Hepatocyte (in vitro differentiated cells): ENCODE measurements around the gene CSMD2. TPM values are rescaled to one million over a fixed set of nuclear protein-coding genes. Genes with fewer than 3 reads are reported as not detected.

ENCODE experiments used
- DNase-seq: peaks from one replicate; pipeline ENCODE4 v3.0.0-alpha.2; 2016; ENCODE audit warnings: low spot score
- H2AFZ ChIP-seq: fragments of 200-600 bp; sonication (generic); 2 replicates; pipeline ENCODE4 v1.6.0; 2016; ENCODE audit warnings: antibody characterized with exemption, mild to moderate bottlenecking
- H3K27ac ChIP-seq: fragments of 200-600 bp; sonication (generic); 2 replicates; pipeline ENCODE4 v1.5.1; 2016; ENCODE audit warnings: mild to moderate bottlenecking
- H3K27me3 ChIP-seq: fragments of 200-600 bp; sonication (generic); 2 replicates; pipeline ENCODE4 v1.6.1; 2016
- H3K36me3 ChIP-seq: fragments of 200-600 bp; sonication (generic); replicated peaks from 2 replicates; pipeline ENCODE4 v1.5.1; 2016; ENCODE audit warnings: low read depth; ENCODE audit not compliant: insufficient read depth
- H3K4me1 ChIP-seq: fragments of 200-600 bp; sonication (generic); 2 replicates; pipeline ENCODE4 v1.5.1; 2016; ENCODE audit warnings: mild to moderate bottlenecking, moderate library complexity; ENCODE audit not compliant: insufficient read depth
- H3K4me2 ChIP-seq: fragments of 200-600 bp; sonication (generic); 2 replicates; pipeline ENCODE4 v1.6.0; 2016
- H3K4me3 ChIP-seq: fragments of 200-600 bp; sonication (generic); 2 replicates; pipeline ENCODE4 v1.5.1; 2016; ENCODE audit warnings: mild to moderate bottlenecking
- H3K79me2 ChIP-seq: fragments of 200-600 bp; sonication (generic); 2 replicates; pipeline ENCODE4 v1.6.0; 2017; ENCODE audit warnings: mild to moderate bottlenecking
- H3K9me2 ChIP-seq: fragments of 200-600 bp; sonication (generic); replicated peaks from 2 replicates; pipeline ENCODE4 v1.6.0; 2017; ENCODE audit warnings: mild to moderate bottlenecking; ENCODE audit not compliant: insufficient read depth
- H3K9me3 ChIP-seq: fragments of 200-600 bp; sonication (generic); 2 replicates; pipeline ENCODE4 v1.5.1; 2016; ENCODE audit warnings: low read depth, mild to moderate bottlenecking
- H4K20me1 ChIP-seq: fragments of 200-600 bp; sonication (generic); 2 replicates; pipeline ENCODE4 v1.6.0; 2016; ENCODE audit warnings: mild to moderate bottlenecking; ENCODE audit not compliant: insufficient read depth, poor library complexity, severe bottlenecking
- CTCF ChIP-seq: fragments of 200-600 bp; sonication (generic); IDR thresholded peaks from 2 replicates; pipeline ENCODE4 v1.5.1; 2016; ENCODE audit warnings: antibody characterized with exemption, mild to moderate bottlenecking; ENCODE audit not compliant: poor library complexity
- EZH2 ChIP-seq: fragments of 200-600 bp; sonication (generic); IDR thresholded peaks from 2 replicates; pipeline ENCODE4 v1.6.1; 2016; ENCODE audit warnings: antibody characterized with exemption, mild to moderate bottlenecking, borderline replicate concordance
- EZH2phosphoT487 ChIP-seq: fragments of 200-600 bp; sonication (generic); IDR thresholded peaks from one replicate; pipeline ENCODE4 v1.6.1; 2018; ENCODE audit warnings: antibody characterized with exemption, mild to moderate bottlenecking, low read depth, moderate library complexity; ENCODE audit not compliant: unreplicated experiment, severe bottlenecking
- WGBS: methylation state at CpG from one replicate; pipeline ENCODE4 v1.1.6; 2016; ENCODE audit warnings: low lambda C conversion rate; ENCODE audit errors: missing lambda C conversion rate; 5-methylcytosine and 5-hydroxymethylcytosine counted together
- polyA plus RNA-seq: library from polyadenylated mRNA; unstranded; fragments of >200 nt; fragmentation: Nextera tagmentation; extraction: Ambion mirVana; gene quantifications from 2 replicates; pipeline ENCODE4 v1.2.1, GENCODE V29; 2016
- total RNA-seq: library from RNA; depleted of rRNA; stranded (reverse); fragments of >200 nt; gene quantifications from 2 replicates; pipeline ENCODE4 v1.2.3, GENCODE V29; 2014

CSMD2 gene
- total and polyA plus RNA-seq, 2 experiments from 2014 or later: 0.10 to 0.37 TPM

GRCh38 chr1:33687000-33687399 is 478.0 kb downstream of the CSMD2 start:
- no peaks in the 10 kb centered on the region for H3K4me1 ChIP-seq
- no peaks in the 10 kb centered on the region for H3K9me2 ChIP-seq
- H3K27me3 ChIP-seq: peaks cover 23% of the 10 kb centered on the region
- no peaks in the 10 kb centered on the region for H3K9me3 ChIP-seq
- no peak overlapping the region for H3K4me2 ChIP-seq
- H3K36me3 ChIP-seq: no peaks in the 10 kb centered on the region
- no peak overlapping the region for H3K4me3 ChIP-seq
- no peak for TF ChIP-seq EZH2
- TF ChIP-seq EZH2phosphoT487: no peak
- TF ChIP-seq CTCF: no peak
- no peak for DNase-seq
- WGBS: 88% methylated on average over 1 of the region's 1 CpG
- no peak overlapping the region for H3K27ac ChIP-seq
- no peaks in the 10 kb centered on the region for H3K79me2 ChIP-seq
- H2AFZ ChIP-seq: no peak overlapping the region
- no peaks in the 10 kb centered on the region for H4K20me1 ChIP-seq

GRCh38 chr1:33686551-33686950 is 478.5 kb downstream of the CSMD2 start:
- Histone ChIP-seq H3K79me2 (no peaks in the 10 kb centered on the region), H3K36me3 (no peaks in the 10 kb centered on the region), H2AFZ (no peak overlapping the region), H3K4me2 (no peak overlapping the region), H4K20me1 (no peaks in the 10 kb centered on the region), H3K27me3 (peaks cover 23% of the 10 kb centered on the region), H3K4me3 (no peak overlapping the region), H3K9me2 (no peaks in the 10 kb centered on the region), H3K27ac (no peak overlapping the region), H3K4me1 (no peaks in the 10 kb centered on the region), H3K9me3 (no peaks in the 10 kb centered on the region)
- TF ChIP-seq CTCF: no peak
- TF ChIP-seq EZH2phosphoT487: no peak
- TF ChIP-seq EZH2: no peak
- no peak for DNase-seq
- WGBS: 100% methylated on average over 1 of the region's 1 CpG

DNA sequence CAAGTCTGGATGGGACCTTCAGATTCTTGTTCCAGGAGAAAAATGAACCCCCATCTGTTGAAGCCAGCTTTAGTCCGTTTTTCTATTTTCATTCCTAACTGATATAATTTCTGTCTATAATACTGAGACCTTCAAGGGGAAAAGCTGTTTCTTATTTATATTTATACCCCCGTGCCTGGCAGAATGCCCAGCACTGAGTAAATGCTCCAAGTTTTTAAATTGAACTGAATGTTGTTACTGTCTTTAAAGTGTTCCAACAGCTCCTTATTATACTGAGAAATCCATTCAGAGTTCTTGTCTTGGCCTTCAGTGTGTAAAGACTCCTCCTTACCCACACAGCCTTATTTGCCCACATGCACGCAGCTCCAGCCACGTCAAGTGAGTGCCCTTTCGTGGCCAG is 479.8 kb downstream of the CSMD2 start:
- no peaks in the 10 kb centered on the region for H3K79me2 ChIP-seq
- H3K27ac ChIP-seq: no peak overlapping the region
- no peak for DNase-seq
- H3K4me3 ChIP-seq: no peak overlapping the region
- 46% methylated on average over 5 of the region's 5 CpGs for WGBS
- no peak for TF ChIP-seq EZH2phosphoT487
- no peak for TF ChIP-seq CTCF
- TF ChIP-seq EZH2: no peak
- no peaks in the 10 kb centered on the region for H3K9me2 ChIP-seq
- no peak overlapping the region for H2AFZ ChIP-seq
- no peaks in the 10 kb centered on the region for H4K20me1 ChIP-seq
- no peaks in the 10 kb centered on the region for H3K9me3 ChIP-seq
- H3K4me1 ChIP-seq: no peaks in the 10 kb centered on the region
- peaks cover 23% of the 10 kb centered on the region for H3K27me3 ChIP-seq
- no peak overlapping the region for H3K4me2 ChIP-seq
- no peaks in the 10 kb centered on the region for H3K36me3 ChIP-seq

DNA sequence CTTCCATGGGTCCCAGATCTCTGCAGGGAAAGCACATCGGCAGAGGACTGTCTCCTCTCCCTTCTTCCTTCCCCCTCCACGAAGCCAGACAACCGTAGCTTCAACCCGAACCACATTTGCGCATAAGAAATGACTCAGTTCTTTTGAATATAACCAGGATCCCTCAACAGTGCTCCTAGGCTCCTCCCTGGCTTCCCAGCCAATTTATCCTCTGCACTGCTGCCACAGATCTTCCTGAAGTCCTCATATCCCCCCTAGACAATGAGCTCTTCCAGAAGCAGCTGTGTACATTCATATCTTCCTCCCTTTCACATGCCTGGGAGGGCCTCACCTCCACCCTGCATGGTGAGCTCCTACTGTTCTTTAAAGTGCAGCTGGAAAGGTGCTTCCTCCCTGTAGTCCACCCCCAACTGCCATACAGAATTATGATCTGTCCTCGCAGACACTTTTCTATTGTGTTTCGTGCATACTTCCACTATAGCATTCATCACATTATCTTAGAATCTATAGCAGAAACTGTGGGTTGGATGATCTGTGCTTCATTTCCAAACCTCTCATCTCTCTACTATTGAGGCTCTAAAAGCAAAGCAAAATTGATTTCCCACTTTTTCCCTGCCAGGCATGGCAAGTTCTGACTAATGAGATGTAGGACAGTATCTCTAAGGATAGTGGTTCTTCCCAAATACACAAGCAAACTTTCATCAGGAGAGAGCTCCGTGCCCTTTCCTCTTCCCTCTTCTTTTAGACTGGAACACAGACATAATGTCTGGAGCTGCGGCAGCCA is 480.4 kb downstream of the CSMD2 start:
- WGBS: 80% methylated on average over 9 of the region's 9 CpGs
- H3K36me3 ChIP-seq: no peaks in the 10 kb centered on the region

More for the DNA sequence above, 480.4 kb downstream of the CSMD2 start:
- H3K9me3 ChIP-seq: no peaks in the 10 kb centered on the region
- no peaks in the 10 kb centered on the region for H4K20me1 ChIP-seq
- H3K27me3 ChIP-seq: peaks cover 23% of the 10 kb centered on the region
- no peaks in the 10 kb centered on the region for H3K9me2 ChIP-seq
- no peak overlapping the region for H2AFZ ChIP-seq
- no peak for DNase-seq
- H3K79me2 ChIP-seq: no peaks in the 10 kb centered on the region
- H3K4me1 ChIP-seq: no peaks in the 10 kb centered on the region
- H3K4me2 ChIP-seq: no peak overlapping the region
- H3K27ac ChIP-seq: no peak overlapping the region
- TF ChIP-seq EZH2phosphoT487: no peak
- TF ChIP-seq EZH2: no peak
- no peak for TF ChIP-seq CTCF
- no peak overlapping the region for H3K4me3 ChIP-seq
